GM18907 (cell line): ENCODE results near the gene PTPRCAP.
"Not testable (repeated sequence)": the region's sequence is repeated elsewhere in the genome, so short reads cannot be mapped to it uniquely, and the experiment has no call there.

Source experiments
- ATAC-seq: cut with Tn5 transposase; IDR thresholded peaks from one replicate; pipeline ENCODE4 v1.9.1; 2021; ENCODE audit warnings: mild to moderate bottlenecking, moderate library complexity; ENCODE audit not compliant: unreplicated experiment

PTPRCAP gene

DNA sequence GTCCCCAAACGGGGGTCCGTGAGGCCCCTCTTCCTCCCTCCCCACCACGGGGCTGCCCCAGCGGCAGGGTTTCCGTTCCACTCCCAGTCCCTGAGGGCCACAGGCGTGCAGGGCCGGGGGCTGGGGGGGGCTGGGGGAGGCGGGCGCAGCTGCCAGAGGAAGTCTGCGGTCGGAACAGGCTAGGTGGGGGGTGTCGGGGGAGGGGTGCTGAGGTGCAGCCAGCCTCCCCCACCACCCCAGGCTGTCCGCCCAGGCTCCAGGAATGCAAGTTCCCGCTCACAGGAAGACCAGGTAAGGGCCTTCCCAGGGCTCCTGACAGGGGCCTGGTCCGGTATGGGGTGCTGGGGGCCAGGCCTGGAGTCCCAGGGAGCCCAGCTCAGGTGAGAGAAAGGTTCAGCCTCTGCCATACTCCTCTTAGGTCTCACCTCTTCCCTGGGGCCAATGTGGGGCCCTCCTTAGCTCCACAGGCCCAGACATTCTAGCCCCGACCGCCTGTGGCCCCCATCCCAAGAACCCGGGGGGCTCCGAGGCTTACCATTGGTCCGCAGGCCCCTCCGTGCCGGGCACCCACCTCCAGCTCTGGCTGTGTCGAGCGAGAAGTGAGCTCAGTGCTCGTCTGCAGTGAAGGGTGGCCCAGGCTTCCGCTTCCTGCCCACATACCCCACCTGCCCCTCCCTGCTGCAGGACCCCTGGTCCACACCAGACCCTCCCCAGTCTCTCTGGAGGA, at the start of gene PTPRCAP:
Gene PTPRCAP, minus strand, starts transcription at position 601 of the 727 bp plus-strand sequence. Its CDS starts 63 bp downstream, at position 538.
- ATAC-seq = peak; percentile 27

DNA sequence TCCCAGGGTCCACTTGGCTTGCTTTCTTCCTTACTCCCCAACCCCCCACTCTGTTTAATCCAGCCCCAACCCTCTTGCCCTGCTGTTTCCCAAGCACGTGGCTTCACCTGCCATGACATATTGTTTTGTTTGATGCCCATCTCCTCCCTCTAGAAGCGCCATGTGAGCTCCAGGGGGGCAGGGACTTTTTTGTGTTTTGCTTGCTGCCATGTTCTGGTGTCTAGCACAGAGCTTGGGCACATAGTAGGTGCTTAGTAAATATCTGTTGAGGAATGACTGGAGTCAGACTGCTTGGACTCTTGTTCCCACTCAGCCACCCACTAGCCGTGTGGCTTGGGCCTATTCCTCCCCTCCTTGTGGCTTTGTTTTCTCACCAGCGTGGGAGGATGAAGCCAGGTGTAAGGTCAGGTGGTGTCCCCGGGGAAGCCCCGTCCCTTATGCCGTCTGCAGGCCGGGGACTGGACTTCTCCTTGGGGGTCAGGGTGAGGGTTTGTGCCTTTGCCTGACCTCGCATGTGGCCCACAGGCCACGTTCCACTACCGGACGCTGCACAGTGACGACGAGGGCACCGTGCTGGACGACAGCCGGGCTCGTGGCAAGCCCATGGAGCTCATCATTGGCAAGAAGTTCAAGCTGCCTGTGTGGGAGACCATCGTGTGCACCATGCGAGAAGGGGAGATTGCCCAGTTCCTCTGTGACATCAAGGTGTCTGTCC, 49.2 kb upstream of the PTPRCAP start:
- ATAC-seq = peak; percentile 27

- ATAC-seq = not testable (repeated sequence)
Observed at GRCh38 chr11:67485873-67486361, 48.4 kb upstream of the PTPRCAP start.

- ATAC-seq = no peak
Observed at GRCh38 chr11:67484847-67485311, 47.4 kb upstream of the PTPRCAP start.

GRCh38 chr11:67483831-67484665, 46.6 kb upstream of the PTPRCAP start:
- ATAC-seq = no peak

DNA sequence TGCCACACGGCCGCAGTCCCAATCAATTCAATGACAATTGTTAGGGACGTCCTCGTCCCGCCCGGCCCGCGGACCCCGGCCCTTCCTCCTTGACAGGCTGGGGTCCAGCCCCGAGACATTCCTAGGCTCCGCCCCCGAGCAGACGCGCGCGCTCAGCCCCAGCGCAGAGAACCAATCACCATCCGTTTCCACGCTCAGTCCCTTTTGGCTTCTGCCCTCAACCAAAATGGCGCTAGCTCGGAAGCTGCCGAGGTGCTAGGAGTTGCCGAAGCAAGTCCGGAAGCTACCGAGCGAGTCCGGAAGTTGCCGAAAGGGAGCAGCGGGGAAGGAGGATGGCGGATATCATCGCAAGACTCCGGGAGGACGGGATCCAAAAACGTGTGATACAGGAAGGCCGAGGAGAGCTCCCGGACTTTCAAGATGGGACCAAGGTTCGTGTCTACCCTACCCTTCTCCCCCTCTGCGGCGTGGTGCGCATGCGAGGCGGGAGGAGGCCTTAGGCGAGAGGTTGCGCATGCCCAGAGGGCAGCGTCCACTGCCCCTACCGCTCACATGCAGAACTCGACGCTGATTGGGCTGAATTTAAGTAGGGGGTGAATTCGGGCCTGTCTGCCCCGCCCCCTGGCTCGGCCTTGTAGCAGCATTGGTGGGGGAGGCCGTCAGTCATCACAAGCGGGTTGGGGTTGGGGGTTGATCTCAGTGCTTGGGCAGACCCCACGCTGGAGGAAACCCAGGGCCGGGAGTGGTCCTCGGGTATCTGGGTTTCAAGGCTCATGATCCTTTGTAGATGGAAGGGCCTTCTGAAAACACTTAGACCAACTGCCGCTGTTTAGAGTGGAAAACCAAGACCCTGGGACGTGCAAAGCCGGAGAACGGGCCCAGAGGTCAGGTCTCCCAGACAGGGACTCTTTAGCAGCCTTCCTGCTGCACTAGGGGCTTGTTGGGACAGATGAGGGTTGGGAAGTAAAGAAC, 45.6 kb upstream of the PTPRCAP start, which contains the start of gene AIP:
Gene AIP, plus strand, starts transcription at position 200 of the 972 bp plus-strand sequence. Its CDS starts 133 bp downstream, at position 333.
- ATAC-seq = peak; percentile 74

DNA sequence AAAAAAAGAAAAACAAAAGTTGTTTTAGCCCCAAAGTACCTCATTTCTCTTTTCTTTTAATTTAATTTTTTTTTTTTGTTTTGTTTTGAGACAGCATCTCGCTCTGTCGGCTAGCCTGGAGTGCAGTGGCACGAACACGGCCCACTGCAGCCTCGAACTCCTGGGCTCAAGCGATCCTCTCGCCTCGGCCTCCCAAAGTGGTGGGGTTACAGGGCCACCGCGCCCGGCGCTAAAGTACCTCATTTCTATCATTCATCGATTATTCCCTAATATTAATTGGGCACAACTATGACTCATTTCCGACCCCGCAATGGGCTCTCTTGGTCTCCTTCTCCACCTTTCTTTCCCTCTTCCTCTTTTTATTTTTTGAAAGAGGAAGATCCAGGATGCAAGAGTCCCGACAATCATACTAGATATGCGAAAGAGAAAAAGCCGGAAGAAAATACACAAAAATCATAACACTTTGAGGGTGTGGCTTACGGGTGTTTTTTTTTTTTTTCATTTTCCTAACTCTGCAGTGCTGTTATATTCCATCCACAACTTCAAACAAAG, 44.9 kb upstream of the PTPRCAP start:
- peak; percentile 10 for ATAC-seq

- not testable (repeated sequence) for ATAC-seq
Observed at GRCh38 chr11:67477344-67478050, 40.0 kb upstream of the PTPRCAP start.

DNA sequence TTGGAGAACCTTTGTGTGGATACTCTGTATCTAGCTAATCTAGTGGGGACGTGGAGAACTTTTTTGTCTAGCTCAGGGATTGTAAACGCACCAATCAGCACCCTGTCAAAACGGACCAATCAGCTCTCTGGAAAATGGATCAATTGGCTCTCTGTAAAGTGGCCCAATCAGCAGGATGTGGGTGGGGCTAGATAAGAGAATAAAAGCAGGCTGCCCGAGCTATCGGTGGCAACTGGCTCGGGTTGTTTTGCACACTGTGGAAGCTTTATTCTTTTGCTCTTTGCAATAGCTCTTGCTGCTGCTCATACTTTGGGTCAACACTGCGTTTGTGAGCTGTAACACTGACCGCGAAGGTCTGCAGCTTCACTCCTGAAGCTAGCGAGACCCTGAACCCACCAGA, 39.2 kb upstream of the PTPRCAP start:
- not testable (repeated sequence) for ATAC-seq

- ATAC-seq = no peak
Observed at GRCh38 chr11:67472882-67473281, 35.4 kb upstream of the PTPRCAP start.

DNA sequence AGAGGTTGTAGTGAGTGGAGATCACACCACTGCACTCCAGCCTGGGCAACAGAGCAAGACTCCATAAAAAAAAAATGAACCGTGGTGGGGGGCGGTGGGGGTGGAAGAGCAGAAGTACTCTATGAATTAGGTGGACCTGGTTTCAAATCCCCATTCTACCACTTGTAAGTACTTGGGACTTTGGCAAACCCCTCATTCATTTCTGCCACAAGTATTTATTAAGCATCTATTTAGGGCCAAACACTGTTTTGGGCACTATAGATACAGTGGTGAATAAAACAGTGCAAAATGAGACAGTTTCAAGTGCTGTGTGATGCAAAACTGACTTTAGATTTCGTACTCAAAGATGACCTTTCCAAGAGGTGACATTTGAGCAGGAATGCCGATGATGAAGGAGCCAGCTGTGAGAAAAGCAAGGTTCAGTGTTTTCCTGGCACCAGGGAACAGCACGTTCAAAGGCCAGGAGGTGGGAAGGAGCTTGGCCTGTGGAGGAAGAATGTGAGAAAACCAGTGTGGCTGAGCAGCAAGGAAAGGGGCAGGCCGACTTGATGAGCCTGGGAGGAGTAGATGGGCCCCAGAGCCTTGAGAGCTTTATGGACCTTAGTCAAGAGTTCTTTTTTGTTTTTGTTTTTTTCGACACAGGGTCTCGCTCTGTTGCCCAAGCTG, 33.0 kb upstream of the PTPRCAP start:
- no peak for ATAC-seq

DNA sequence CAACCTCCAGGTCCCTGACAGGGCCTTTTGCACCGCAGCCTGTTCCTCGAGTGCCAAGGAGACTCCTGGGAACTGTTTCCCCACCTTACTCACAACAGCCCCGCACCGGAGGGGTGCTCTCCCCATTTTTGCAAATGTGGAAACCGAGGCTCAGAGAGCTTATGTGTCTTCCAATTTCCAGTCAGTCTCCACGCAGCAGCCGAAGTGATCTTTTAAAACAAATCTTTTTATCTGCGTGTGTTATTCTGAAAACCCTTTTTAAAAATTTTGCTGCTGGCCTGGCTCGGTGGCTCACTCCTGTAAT, 32.0 kb upstream of the PTPRCAP start:
- ATAC-seq = no peak

DNA sequence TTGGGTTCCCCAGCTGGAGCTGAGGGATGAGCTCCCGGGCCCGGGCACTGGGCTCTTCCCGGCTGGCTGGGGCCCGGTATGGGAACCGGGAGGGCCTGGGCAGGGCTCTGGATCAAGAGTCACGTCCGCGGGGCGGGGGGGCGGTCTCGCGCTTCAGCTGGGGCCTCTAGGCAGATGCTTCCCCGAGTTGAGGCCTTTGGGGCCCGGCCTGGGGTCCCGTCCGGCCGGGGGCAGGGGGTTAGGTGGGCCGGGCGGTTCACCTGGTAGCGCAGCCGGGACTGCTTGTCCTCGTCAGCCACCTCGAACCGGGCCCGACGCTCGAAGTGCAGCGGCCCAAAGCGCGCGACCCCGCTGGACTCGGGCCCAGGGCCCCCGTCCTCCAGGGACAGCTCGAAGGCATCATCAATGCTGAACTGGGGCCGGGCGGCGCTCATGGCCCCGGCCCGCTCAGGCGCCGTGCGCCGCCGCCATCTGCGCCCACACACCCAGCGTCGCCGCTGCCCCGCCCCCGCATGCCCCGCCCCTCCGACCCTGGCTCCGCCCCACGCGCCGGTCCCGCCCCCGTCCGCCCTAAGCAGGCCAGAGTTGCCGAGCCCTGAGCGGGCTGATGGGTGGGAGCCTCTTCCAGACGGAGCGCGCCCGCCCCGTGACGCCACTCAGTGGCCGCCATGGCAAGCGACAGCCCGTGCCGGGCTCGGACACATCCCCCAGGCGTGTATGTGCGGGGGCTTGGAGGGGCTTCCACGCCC, 31.5 kb upstream of the PTPRCAP start, which contains the start of gene TMEM134:
Gene TMEM134, minus strand, starts transcription at position 493 of the 749 bp plus-strand sequence. Its CDS starts 59 bp downstream, at position 434.
- ATAC-seq = peak; percentile 66

DNA sequence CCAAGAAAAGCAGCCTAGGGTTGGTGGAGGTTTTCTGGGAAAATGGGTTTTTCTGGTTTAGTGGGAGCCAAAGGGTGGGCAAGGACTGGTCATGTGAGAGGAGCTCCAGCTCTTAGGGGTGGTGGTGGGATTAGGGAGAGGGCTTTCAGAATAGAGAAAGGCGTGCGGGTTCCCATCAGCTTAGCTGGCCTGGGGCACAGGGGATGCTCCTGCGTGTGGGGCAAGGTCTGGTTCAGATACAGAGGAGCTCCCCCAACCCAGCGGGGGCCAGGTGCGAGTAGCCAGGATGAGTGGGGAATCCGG, 30.9 kb upstream of the PTPRCAP start:
- no peak for ATAC-seq

- no peak for ATAC-seq
Observed at GRCh38 chr11:67468056-67468455, 30.6 kb upstream of the PTPRCAP start.

- ATAC-seq = no peak
Observed at GRCh38 chr11:67466962-67467771, 29.7 kb upstream of the PTPRCAP start.

DNA sequence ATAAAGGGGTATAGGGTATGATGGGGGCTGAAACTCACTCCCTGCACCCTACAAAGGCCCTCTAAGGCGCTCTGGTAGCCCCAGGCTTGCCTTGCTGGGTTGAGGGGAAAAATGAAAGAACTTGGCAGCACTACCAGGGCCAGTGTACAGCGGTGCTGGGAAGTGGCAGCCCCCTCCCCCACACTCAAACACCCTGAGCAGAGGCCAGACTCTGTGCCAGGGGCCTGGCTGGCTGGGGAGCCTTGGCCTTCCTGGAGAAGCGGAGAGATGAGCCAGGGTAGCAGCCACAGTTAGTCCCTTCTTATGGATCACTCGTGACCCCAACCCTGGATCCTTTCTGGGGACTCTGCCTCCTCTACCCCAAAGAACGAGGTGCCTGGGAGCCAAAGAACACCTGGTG, 28.9 kb upstream of the PTPRCAP start:
- no peak for ATAC-seq
